Measurements from ENCODE around the gene GRIK4.
"Not testable (repeated sequence)": the region's sequence is repeated elsewhere in the genome, so short reads cannot be mapped to it uniquely, and the experiment has no call there.

Gene GRIK4

GRCh38 chr11:120744016-120744994, 232.8 kb downstream of the GRIK4 start:
- DNase-seq (ENCODE audit: low read depth in 3 of 3) = no peak

- DNase-seq (ENCODE audit: low read depth in 3 of 3) = no peak
Measured at GRCh38 chr11:120746376-120746775, 234.8 kb downstream of the GRIK4 start.

GRCh38 chr11:120746836-120747609, 235.5 kb downstream of the GRIK4 start:
- no peak for DNase-seq (ENCODE audit: low read depth in 3 of 3)

- DNase-seq (ENCODE audit: low read depth in 3 of 3) = no peak
Measured at GRCh38 chr11:120747850-120748814, 236.6 kb downstream of the GRIK4 start.

GRCh38 chr11:120749395-120749794, 237.8 kb downstream of the GRIK4 start:
- DNase-seq (ENCODE audit: low read depth in 3 of 3) = no peak

GRCh38 chr11:120750647-120751549, 239.3 kb downstream of the GRIK4 start:
- no peak for DNase-seq (ENCODE audit: low read depth in 3 of 3)

- DNase-seq (ENCODE audit: low read depth in 3 of 3) = no peak
Measured at GRCh38 chr11:120751550-120751949, 240.0 kb downstream of the GRIK4 start.

GRCh38 chr11:120752668-120753067, 241.1 kb downstream of the GRIK4 start:
- DNase-seq (ENCODE audit: low read depth in 3 of 3) = no peak

GRCh38 chr11:120756931-120757330, 245.4 kb downstream of the GRIK4 start:
- no peak for DNase-seq (ENCODE audit: low read depth in 3 of 3)

GRCh38 chr11:120759046-120759445, 247.5 kb downstream of the GRIK4 start:
- DNase-seq (ENCODE audit: low read depth in 3 of 3) = no peak

GRCh38 chr11:120765710-120766109, 254.2 kb downstream of the GRIK4 start:
- not testable (repeated sequence) for DNase-seq (ENCODE audit: low read depth in 3 of 3)

GRCh38 chr11:120766318-120766717, 254.8 kb downstream of the GRIK4 start:
- no peak for DNase-seq (ENCODE audit: low read depth in 3 of 3)

GRCh38 chr11:120768949-120769348, 257.4 kb downstream of the GRIK4 start:
- DNase-seq (ENCODE audit: low read depth in 3 of 3) = no peak

- DNase-seq (ENCODE audit: low read depth in 3 of 3) = no peak
Measured at GRCh38 chr11:120769906-120770305, 258.4 kb downstream of the GRIK4 start.

GRCh38 chr11:120771551-120772060, 260.1 kb downstream of the GRIK4 start:
- DNase-seq (ENCODE audit: low read depth in 3 of 3) = no peak

GRCh38 chr11:120773501-120774031, 262.0 kb downstream of the GRIK4 start:
- no peak for DNase-seq (ENCODE audit: low read depth in 3 of 3)

GRCh38 chr11:120774591-120775386, 263.2 kb downstream of the GRIK4 start:
- DNase-seq (ENCODE audit: low read depth in 3 of 3) = no peak

- no peak for DNase-seq (ENCODE audit: low read depth in 3 of 3)
Measured at GRCh38 chr11:120775986-120776951, 264.7 kb downstream of the GRIK4 start.
